ENCODE measurements around the gene FAM199X. TPM values are rescaled to one million over a fixed set of nuclear protein-coding genes. Genes with fewer than 3 reads are reported as not detected.

Gene FAM199X
- total RNA-seq, 2 experiments from 2014 or later, result 6.9 to 8.0 TPM

GRCh38 chrX:104130808-104131207, 35.4 kb upstream of the FAM199X start:
- CTCF ChIA-PET, result no interaction called here

GRCh38 chrX:104134583-104135261, 31.5 kb upstream of the FAM199X start:
- H3K4me1 Mint-ChIP-seq (ENCODE audit: low read depth), result peaks cover 27% of the 10 kb centered on the region
- ATAC-seq, result no peak
- no peaks in the 10 kb centered on the region for H3K9me3 Mint-ChIP-seq
- no peak overlapping the region for H3K4me3 Mint-ChIP-seq
- DNase-seq, result no peak
- TF ChIP-seq CTCF (IDR thresholded peaks at IDR 0.05), result no peak
- H3K27ac Mint-ChIP-seq, result peak overlapping the region; percentile 41
- H3K27me3 Mint-ChIP-seq, result no peaks in the 10 kb centered on the region
- intact Hi-C loops (cut with micrococcal nuclease), result no loop called here
- ChIA-PET CTCF (interaction anchor here (5.8 kb wide), 1 partner anchor 35 kb away, joined by 50 read pairs; no protein-coding TSS in a partner anchor), POLR2A (no interaction called here)
- H3K36me3 Mint-ChIP-seq (ENCODE audit: low read depth), result peaks cover 5% of the 10 kb centered on the region

More at GRCh38 chrX:104130808-104131207, 35.4 kb upstream of the FAM199X start:
- H3K4me1 Mint-ChIP-seq (ENCODE audit: low read depth), result peaks cover 26% of the 10 kb centered on the region
- DNase-seq (no peak), ATAC-seq (no peak)
- H3K27me3 Mint-ChIP-seq, result no peaks in the 10 kb centered on the region
- intact Hi-C loops (cut with micrococcal nuclease), result no loop called here
- H3K27ac Mint-ChIP-seq, result no peak overlapping the region
- TF ChIP-seq CTCF (IDR thresholded peaks at IDR 0.05), result no peak
- H3K36me3 Mint-ChIP-seq (ENCODE audit: low read depth), result peaks cover 8% of the 10 kb centered on the region
- POLR2A ChIA-PET, result no interaction called here
- H3K9me3 Mint-ChIP-seq, result no peaks in the 10 kb centered on the region
- H3K4me3 Mint-ChIP-seq, result no peak overlapping the region

DNA sequence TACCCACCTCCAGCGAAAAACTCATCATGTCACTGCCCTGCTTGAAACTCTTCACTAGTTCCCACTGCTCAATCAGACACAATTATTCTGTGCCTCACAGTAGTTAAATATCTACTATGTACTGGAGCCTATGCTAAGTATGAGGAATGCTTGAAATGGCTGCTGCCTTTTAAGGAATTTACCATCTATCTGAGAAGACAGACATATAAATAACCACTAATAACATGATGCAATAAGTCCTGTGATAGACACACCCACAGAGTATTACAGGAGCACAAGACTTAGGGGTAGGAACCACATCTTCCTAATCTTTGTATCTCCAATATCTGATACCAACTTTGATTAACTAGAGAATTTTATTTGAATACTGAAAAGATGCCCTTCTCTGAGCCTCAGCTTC, 30.6 kb upstream of the FAM199X start:
- H3K27ac Mint-ChIP-seq, result no peak overlapping the region
- ATAC-seq (no peak), DNase-seq (no peak)
- H3K4me1 Mint-ChIP-seq (ENCODE audit: low read depth), result peaks cover 27% of the 10 kb centered on the region
- ChIA-PET POLR2A (no interaction called here), CTCF (interaction anchor here (0.6 to 5.8 kb wide), 13 partner anchors 10 to 290 kb away, joined by 3 to 50 read pairs (median 5); partner anchors contain the start of gene ZCCHC18)
- TF ChIP-seq CTCF (IDR thresholded peaks at IDR 0.05), result no peak
- intact Hi-C loops (cut with micrococcal nuclease), result loop anchor here (1.0 kb wide), 1 partner anchor 37 kb away; no protein-coding TSS in a partner anchor
- no peak overlapping the region for H3K4me3 Mint-ChIP-seq
- no peaks in the 10 kb centered on the region for H3K9me3 Mint-ChIP-seq
- H3K36me3 Mint-ChIP-seq (ENCODE audit: low read depth), result peaks cover under 1% of the 10 kb centered on the region
- no peaks in the 10 kb centered on the region for H3K27me3 Mint-ChIP-seq

DNA sequence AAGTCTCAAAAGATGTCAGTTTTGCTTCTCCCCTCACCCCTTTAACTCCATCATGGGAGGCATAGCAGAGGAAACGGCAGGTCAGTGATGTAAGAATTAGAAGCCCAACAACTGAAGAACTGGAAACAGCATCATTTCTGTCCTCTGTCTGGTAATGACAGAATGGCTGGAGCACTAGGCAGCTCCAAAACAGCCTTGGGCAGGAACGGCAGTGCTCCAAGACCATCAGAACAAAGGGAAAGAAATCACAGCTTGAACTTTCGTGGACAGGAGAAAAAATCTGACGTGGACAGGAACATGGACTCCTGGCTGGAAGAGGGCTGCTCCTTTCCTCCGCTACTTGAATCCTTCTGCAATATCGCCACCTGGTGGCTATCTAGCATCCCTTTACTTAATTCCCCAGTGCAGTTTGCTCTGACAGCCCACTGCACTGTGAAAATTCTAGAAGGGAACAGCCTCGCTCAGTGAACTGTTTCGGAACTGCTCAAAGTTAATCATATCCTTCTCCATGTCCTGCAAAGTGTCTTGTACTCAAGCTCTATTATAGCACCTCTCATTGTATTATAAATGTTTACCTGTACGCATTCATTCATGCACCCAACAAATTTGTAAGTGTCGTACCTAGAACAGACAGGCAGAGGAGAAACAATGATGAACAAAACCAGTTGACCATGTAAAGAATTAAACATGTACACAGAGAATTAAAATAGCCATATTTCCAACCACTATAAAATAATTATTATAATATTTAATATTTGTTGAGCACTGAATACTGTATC, 29.8 kb upstream of the FAM199X start:
- Mint-ChIP-seq H3K9me3 (no peaks in the 10 kb centered on the region), H3K4me1 (ENCODE audit: low read depth) (peaks cover 27% of the 10 kb centered on the region), H3K4me3 (no peak overlapping the region), H3K27me3 (no peaks in the 10 kb centered on the region), H3K36me3 (ENCODE audit: low read depth) (no peaks in the 10 kb centered on the region), H3K27ac (no peak overlapping the region)
- intact Hi-C loops (cut with micrococcal nuclease), result loop anchor here (1.0 kb wide), 1 partner anchor 38 kb away; no protein-coding TSS in a partner anchor
- CTCF ChIA-PET, result interaction anchor here (0.6 to 5.8 kb wide), 14 partner anchors 11 to 291 kb away, joined by 3 to 50 read pairs (median 4); partner anchors contain the start of genes SLC25A53 and ZCCHC18
- peak; percentile 61 for TF ChIP-seq CTCF (IDR thresholded peaks at IDR 0.05)
- POLR2A ChIA-PET, result no interaction called here
- ATAC-seq (peak; percentile 63), DNase-seq (peak; percentile 65)
